H54 (cell line): ENCODE results near the gene FRAS1.
"Not testable (repeated sequence)": the region's sequence is repeated elsewhere in the genome, so short reads cannot be mapped to it uniquely, and the experiment has no call there.

Source experiments
- DNase-seq: peaks from one replicate; pipeline ENCODE4 v3.0.0; 2011; ENCODE audit warnings: low spot score, mixed read lengths; ENCODE audit not compliant: insufficient read length
- FAIRE-seq: peaks from 3 replicates; lab custom pipeline; 2011; peaks lifted over from hg19 to GRCh38; lab: Jason Lieb, UNC
- POLR2A ChIP-seq: IDR thresholded peaks from 2 replicates; pipeline ENCODE4 v1.6.1; 2011; ENCODE audit warnings: low read depth, mild to moderate bottlenecking, low read length

The FRAS1 gene

GRCh38 chr4:78325271-78326157 is 268.4 kb downstream of the FRAS1 start:
- no peak for DNase-seq
- no peak for TF ChIP-seq POLR2A
- FAIRE-seq = no peak

GRCh38 chr4:78328591-78328990 is 271.5 kb downstream of the FRAS1 start:
- FAIRE-seq, DNase-seq: not testable (repeated sequence)

- DNase-seq = no peak
- no peak for TF ChIP-seq POLR2A
- no peak for FAIRE-seq
Observed at GRCh38 chr4:78331186-78331585, 274.1 kb downstream of the FRAS1 start.

GRCh38 chr4:78331965-78332364 is 274.8 kb downstream of the FRAS1 start:
- DNase-seq = no peak

GRCh38 chr4:78332976-78333375 is 275.9 kb downstream of the FRAS1 start:
- TF ChIP-seq POLR2A = no peak
- no peak for DNase-seq

More at GRCh38 chr4:78331965-78332364, 274.8 kb downstream of the FRAS1 start:
- no peak for FAIRE-seq
- TF ChIP-seq POLR2A = no peak

GRCh38 chr4:78336093-78336943 is 279.2 kb downstream of the FRAS1 start:
- DNase-seq (no peak), FAIRE-seq (no peak)
- no peak for TF ChIP-seq POLR2A

More at GRCh38 chr4:78332976-78333375, 275.9 kb downstream of the FRAS1 start:
- FAIRE-seq = no peak

GRCh38 chr4:78337244-78338020 is 280.3 kb downstream of the FRAS1 start:
- TF ChIP-seq POLR2A = no peak
- DNase-seq (no peak), FAIRE-seq (no peak)

GRCh38 chr4:78342125-78342524 is 285.0 kb downstream of the FRAS1 start:
- no peak for TF ChIP-seq POLR2A
- no peak for FAIRE-seq
- DNase-seq = no peak

- no peak for FAIRE-seq
- DNase-seq = no peak
- TF ChIP-seq POLR2A = no peak
Observed at GRCh38 chr4:78343682-78344081, 286.6 kb downstream of the FRAS1 start.

GRCh38 chr4:78345237-78345636 is 288.1 kb downstream of the FRAS1 start:
- DNase-seq = no peak
- no peak for TF ChIP-seq POLR2A
- no peak for FAIRE-seq

- no peak for TF ChIP-seq POLR2A
- FAIRE-seq (no peak), DNase-seq (no peak)
Observed at GRCh38 chr4:78346222-78346621, 289.1 kb downstream of the FRAS1 start.

- FAIRE-seq (no peak), DNase-seq (no peak)
- no peak for TF ChIP-seq POLR2A
Observed at GRCh38 chr4:78347527-78347926, 290.4 kb downstream of the FRAS1 start.

- FAIRE-seq (no peak), DNase-seq (no peak)
- no peak for TF ChIP-seq POLR2A
Observed at GRCh38 chr4:78353921-78354320, 296.8 kb downstream of the FRAS1 start.
